ENCODE data around the gene COL4A4. TPM values are rescaled to one million over a fixed set of nuclear protein-coding genes. Genes with fewer than 3 reads are reported as not detected.

COL4A4 gene
- total and polyA plus RNA-seq, 2 of the 4 experiments (the other 2 are of a cell fraction) = 0.02 TPM; not detected in 1

- H4K91ac ChIP-seq (ENCODE audit: insufficient read depth, low read depth, low read length) = no peak overlapping the region
- H3K9me1 ChIP-seq (ENCODE audit: insufficient read depth, low read length) = no peaks in the 10 kb centered on the region
- no CpG with 5 or more reads among the region's 1 CpG for WGBS, 2 experiments (ENCODE audit: extremely low coverage in 2 of 2, insufficient read length in 1 of 2)
- no peak overlapping the region for H4K8ac ChIP-seq (ENCODE audit: low read depth in 2 of 2, low read length in 2 of 2)
- in situ Hi-C loops (cut with MboI; ENCODE audit: low sequenced_read_pairs) (no loop called here), dilution Hi-C loops (cut with HindIII; ENCODE audit: low sequenced_read_pairs, unreplicated experiment) (no loop called here), intact Hi-C loops (cut with micrococcal nuclease) (no loop called here)
- ChIA-PET CTCF (no interaction called here), POLR2A (ENCODE audit: unreplicated experiment) (no interaction called here)
- no peak overlapping the region for H2BK15ac ChIP-seq (ENCODE audit: low read depth, low read length)
- BruUV-seq (replicated peaks) = no TSS peak
- H3K27ac ChIP-seq (ENCODE audit: insufficient read depth, low read length) = no peak overlapping the region
- H2AFZ ChIP-seq (replicated peaks; ENCODE audit: low read length, poor library complexity) = no peak overlapping the region
- no peak overlapping the region for H2AK5ac ChIP-seq (ENCODE audit: low read depth, low read length)
- ATAC-seq (ENCODE audit: low read depth) (no peak), DNase-seq (no peak)
- no peaks in the 10 kb centered on the region for H3K4me1 ChIP-seq (ENCODE audit: control insufficient read depth, insufficient read depth, low read length)
- H3K4me2 ChIP-seq (ENCODE audit: low read depth, low read length) = no peak overlapping the region
- H3K56ac ChIP-seq (ENCODE audit: extremely low read depth, insufficient read depth, low read length) = no peak overlapping the region
- H2BK20ac ChIP-seq (ENCODE audit: low read depth, low read length) = no peak overlapping the region
- H3K79me1 ChIP-seq (ENCODE audit: low read depth in 1 of 2, low read length in 2 of 2) = no peaks in the 10 kb centered on the region
- no peak overlapping the region for H2BK120ac ChIP-seq (ENCODE audit: low read depth, low read length)
- no peak overlapping the region for H3K4ac ChIP-seq (ENCODE audit: low read depth, low read length)
- no peak overlapping the region for H3K18ac ChIP-seq (ENCODE audit: low read depth, low read length)
- no peak overlapping the region for H2AK9ac ChIP-seq (replicated peaks; ENCODE audit: low read depth, low read length, poor library complexity)
- H4K5ac ChIP-seq (ENCODE audit: low read depth, low read length) = no peak overlapping the region
- no peak overlapping the region for H3K14ac ChIP-seq (replicated peaks; ENCODE audit: low read depth, low read length)
- no peaks in the 10 kb centered on the region for H3K9me3 ChIP-seq (ENCODE audit: control insufficient read depth, insufficient read depth, low read length)
- no peak overlapping the region for H2BK5ac ChIP-seq (ENCODE audit: low read depth, low read length, poor library complexity, severe bottlenecking)
- H3K23ac ChIP-seq (ENCODE audit: low read depth, low read length) = no peak overlapping the region
- no peak overlapping the region for H3K4me3 ChIP-seq (ENCODE audit: insufficient read depth, low read depth, low read length)
- no peak overlapping the region for H3K9ac ChIP-seq (ENCODE audit: low read depth, low read length)
- no peaks in the 10 kb centered on the region for H4K20me1 ChIP-seq (ENCODE audit: insufficient read depth, low read length)
- H3K27me3 ChIP-seq (ENCODE audit: control insufficient read depth, insufficient read depth, low read length) = no peaks in the 10 kb centered on the region; the same call in 1 of the 2 replicates
- no peak for TF ChIP-seq MAFK (IDR thresholded peaks at IDR 0.05; ENCODE audit: low read depth, low read length)
- TF ChIP-seq ELK1 (IDR thresholded peaks at IDR 0.05; ENCODE audit: borderline replicate concordance, low read depth, low read length) = no peak
- TF ChIP-seq POLR2A (IDR thresholded peaks at IDR 0.05; ENCODE audit: low read depth, low read length) = no peak
- no peak for TF ChIP-seq CEBPB (IDR thresholded peaks at IDR 0.05; ENCODE audit: low read depth, low read length)
- TF ChIP-seq MAZ (IDR thresholded peaks at IDR 0.05; ENCODE audit: borderline replicate concordance, low read depth, low read length) = no peak
- TF ChIP-seq BHLHE40 (IDR thresholded peaks at IDR 0.05; ENCODE audit: low read depth, low read length) = no peak
- TF ChIP-seq CTCF (conservative IDR thresholded peaks at IDR 0.05; ENCODE audit: low read depth, low read length) = no peak
- no peak for TF ChIP-seq MXI1 (IDR thresholded peaks at IDR 0.05; ENCODE audit: borderline replicate concordance, low read depth, low read length)
- TF ChIP-seq RFX5 (IDR thresholded peaks at IDR 0.05; ENCODE audit: low read depth, low read length) = no peak
- no peaks in the 10 kb centered on the region for H3K36me3 ChIP-seq (ENCODE audit: control insufficient read depth, insufficient read depth, low read length)
Observed at GRCh38 chr2:227117027-227117426, 47.0 kb downstream of the COL4A4 start.
